ENCODE data around the gene TNK1.

DNA sequence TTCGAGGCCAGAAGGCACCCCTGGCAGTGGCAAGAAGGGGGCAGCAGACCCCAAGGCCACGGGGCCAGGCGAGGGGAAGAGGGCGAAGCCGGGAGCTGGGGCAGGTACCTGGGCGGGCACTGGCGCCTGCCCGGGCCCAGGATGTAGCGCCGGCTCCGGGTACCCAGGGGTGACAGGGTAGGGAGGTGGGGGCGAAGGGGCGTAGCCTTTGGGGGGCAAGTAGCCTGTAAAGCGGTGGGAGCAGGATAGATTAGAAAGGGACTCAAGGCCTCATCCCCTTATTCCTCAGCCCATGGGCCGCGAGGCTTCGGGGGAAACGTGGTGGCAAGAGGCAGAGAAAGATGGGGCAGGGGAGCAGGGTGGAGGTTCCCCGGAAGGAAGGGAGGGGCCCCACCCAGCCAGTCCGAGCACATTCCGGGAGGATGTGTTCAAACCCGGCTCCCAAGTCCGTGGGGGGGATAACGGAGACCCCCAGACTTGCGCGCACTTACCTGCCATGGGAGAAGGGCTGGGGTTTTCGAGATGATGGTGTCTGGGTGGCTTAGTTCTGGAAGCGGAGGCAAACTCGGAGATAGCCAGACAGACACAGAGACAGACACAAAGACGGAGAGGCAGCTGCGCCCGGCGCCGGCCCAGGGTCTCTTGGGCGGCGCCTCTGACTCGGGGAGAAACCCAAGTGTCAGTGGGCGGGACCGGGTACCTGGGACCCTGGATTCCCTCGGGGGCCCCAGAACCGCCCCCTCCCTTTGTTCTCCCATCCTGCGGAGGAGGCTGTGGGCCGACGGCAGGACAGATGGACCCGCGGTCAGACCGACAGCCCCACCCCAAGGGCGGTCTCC lies 12.9 kb downstream of the TNK1 start:
- TF ChIP-seq CTCF (IDR thresholded peaks at IDR 0.05; ENCODE audit: insufficient read depth, low read length, poor library complexity, severe bottlenecking) (no peak), EZH2phosphoT487 (conservative IDR thresholded peaks at IDR 0.05; ENCODE audit: low read length) (no peak)

All from SU-DHL-6 (cell line).